Fibroblast of skin of back (primary cell): ENCODE measurements around the gene NCLN. TPM values are rescaled to one million over a fixed set of nuclear protein-coding genes. Genes with fewer than 3 reads are reported as not detected.
"Not testable (repeated sequence)": the region's sequence is repeated elsewhere in the genome, so short reads cannot be mapped to it uniquely, and the experiment has no call there.

Experiments
- DNase-seq: peaks from one replicate; pipeline ENCODE4 v3.0.0-alpha.2; 2013
- polyA plus RNA-seq, 2 experiments: library from polyadenylated mRNA; unstranded; fragments of 120-200 nt; gene quantifications; one replicate each; pipeline ENCODE4 v1.2.1, GENCODE V29; 2013; ENCODE audit not compliant: insufficient read length in 2 of 2

Gene NCLN
- 123 TPM for polyA plus RNA-seq (2013, experiment 1 of 2; ENCODE audit: insufficient read length)
- 46.2 TPM for polyA plus RNA-seq (2013, experiment 2 of 2; ENCODE audit: insufficient read length)

DNA sequence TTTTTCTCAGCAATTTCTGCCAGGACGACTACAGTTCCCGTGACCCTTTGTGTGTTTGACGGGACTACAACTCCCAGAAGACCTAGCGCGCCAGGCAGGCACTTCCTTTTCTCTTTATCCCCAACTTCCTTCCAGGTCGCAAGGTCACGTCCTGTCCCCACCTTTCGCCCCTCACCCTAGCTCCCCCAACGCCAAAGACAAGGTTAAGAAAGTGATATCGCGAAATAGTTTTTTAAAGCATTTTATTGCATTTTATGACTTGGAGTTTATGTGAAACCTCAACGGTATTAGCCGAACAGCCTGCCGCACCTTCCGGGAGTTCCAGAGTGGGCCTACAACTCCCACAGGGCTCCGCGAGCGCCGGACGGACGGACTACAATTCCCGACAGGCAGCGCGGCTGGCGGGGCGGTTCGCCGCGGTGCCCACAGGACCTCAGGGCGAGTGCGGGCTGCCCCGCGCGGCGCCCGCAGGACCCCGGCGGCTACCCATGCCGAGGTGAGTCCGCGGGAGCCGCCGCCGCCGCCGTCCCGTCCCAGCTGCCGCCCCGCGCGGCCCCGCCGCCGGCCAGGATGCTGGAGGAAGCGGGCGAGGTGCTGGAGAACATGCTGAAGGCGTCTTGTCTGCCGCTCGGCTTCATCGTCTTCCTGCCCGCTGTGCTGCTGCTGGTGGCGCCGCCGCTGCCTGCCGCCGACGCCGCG, at the start of gene NCLN:
Gene NCLN (plus strand): TSS at position 470 of the 699 bp plus-strand sequence. CDS start 101 bp downstream, at position 571.
- DNase-seq = peak; percentile 94

DNA sequence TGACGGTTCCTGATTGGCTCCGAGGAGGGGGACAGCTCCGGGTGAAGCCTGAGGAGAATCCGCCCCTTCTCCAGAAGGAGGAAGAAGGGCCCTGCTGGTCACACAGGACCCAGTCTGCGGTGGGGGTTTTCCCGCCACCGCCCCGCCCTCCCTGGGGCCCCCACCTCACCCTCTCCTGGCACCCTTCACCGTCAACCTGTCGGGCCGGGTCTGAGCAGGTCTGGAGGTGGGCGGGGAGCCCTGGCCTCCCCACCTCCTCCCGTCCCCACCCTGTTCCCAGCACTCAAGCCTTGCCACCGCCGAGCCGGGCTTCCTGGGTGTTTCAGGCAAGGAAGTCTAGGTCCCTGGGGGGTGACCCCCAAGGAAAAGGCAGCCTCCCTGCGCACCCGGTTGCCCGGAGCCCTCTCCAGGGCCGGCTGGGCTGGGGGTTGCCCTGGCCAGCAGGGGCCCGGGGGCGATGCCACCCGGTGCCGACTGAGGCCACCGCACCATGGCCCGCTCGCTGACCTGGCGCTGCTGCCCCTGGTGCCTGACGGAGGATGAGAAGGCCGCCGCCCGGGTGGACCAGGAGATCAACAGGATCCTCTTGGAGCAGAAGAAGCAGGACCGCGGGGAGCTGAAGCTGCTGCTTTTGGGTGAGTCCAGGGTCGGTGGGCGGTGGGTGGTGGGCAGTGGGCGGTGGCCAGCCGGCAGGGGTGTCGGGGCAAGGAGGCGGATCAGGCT, 49.6 kb upstream of the NCLN start, which contains the start of gene GNA15:
Gene GNA15 (plus strand): TSS at position 73 of the 723 bp plus-strand sequence. CDS start 418 bp downstream, at position 491.
- no peak for DNase-seq

- DNase-seq = no peak
These were observed 49.1 kb upstream of the NCLN start for GRCh38 chr19:3136684-3137055.

- DNase-seq = no peak
These were observed 48.6 kb upstream of the NCLN start for GRCh38 chr19:3137119-3137518.

DNA sequence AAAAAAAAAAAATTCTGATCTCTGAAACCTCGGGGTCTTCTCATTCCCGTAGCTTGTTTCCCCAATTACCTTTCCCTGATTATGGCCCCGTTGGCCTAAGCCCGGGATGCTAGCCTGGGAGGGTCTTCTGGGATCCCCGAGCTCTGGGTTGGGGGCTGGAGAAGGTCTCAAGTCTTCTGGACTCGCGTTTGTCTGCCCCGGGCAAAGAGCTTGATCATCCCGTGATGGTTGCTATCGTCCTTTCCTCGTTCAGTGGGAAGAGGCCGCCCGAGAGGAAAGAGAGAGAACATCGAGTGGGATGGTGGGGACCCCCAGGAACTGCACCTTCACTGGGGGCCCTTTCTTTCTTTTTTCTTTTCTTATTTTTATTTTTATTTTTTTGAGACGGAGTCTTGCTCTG, 47.5 kb upstream of the NCLN start:
- no peak for DNase-seq

DNA sequence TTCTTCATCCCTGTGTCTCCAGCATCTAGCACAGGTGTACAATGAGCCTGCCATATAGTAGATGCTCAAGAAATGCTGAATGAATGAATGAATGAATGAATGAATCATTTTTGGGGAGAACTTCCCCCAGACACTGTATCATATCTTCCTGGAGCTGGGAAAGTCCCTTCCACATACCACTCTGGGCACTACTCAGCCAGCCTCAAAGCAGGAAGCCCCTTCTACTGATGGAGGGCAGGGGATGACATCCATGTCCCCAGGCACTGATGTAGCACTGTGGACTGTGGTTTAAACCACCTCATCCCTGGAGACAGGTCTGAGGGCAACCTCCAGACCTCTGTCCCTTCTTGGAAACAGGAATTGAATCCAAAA, 45.1 kb upstream of the NCLN start:
- no peak for DNase-seq

GRCh38 chr19:3142292-3142670, 43.4 kb upstream of the NCLN start:
- DNase-seq = peak; percentile 89

DNA sequence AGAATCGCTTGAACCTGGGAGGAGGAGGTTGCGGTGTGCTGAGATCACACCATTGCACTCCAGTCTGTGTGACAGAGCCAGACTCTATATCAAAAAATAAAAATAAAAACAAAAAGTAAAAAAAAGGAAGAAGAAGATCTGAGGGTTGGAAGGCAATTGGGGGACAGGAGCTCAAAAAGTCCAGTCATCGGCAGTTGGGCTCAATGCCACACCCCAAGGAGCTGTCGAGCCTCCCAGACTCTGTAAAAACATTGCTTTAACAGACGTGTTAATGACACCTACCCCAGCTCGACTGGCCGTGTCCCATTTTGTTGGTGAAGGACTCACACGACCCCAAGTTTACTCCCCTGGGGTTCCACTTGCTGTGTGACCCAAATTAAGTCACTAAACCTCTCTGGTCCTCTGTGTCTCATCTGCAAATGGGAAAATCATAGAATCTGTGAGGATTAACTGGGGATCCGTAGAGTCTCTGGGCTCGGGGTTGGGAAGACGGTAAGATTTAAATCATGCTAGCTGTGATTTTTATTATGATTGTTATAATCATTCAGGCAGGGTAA, 42.9 kb upstream of the NCLN start:
- no peak for DNase-seq

- DNase-seq = no peak
These were observed 39.6 kb upstream of the NCLN start for GRCh38 chr19:3145909-3146676.

- no peak for DNase-seq
These were observed 39.0 kb upstream of the NCLN start for GRCh38 chr19:3146677-3147100.

GRCh38 chr19:3148503-3148902, 37.2 kb upstream of the NCLN start:
- no peak for DNase-seq

- DNase-seq = no peak
These were observed 36.6 kb upstream of the NCLN start for GRCh38 chr19:3149089-3149488.

DNA sequence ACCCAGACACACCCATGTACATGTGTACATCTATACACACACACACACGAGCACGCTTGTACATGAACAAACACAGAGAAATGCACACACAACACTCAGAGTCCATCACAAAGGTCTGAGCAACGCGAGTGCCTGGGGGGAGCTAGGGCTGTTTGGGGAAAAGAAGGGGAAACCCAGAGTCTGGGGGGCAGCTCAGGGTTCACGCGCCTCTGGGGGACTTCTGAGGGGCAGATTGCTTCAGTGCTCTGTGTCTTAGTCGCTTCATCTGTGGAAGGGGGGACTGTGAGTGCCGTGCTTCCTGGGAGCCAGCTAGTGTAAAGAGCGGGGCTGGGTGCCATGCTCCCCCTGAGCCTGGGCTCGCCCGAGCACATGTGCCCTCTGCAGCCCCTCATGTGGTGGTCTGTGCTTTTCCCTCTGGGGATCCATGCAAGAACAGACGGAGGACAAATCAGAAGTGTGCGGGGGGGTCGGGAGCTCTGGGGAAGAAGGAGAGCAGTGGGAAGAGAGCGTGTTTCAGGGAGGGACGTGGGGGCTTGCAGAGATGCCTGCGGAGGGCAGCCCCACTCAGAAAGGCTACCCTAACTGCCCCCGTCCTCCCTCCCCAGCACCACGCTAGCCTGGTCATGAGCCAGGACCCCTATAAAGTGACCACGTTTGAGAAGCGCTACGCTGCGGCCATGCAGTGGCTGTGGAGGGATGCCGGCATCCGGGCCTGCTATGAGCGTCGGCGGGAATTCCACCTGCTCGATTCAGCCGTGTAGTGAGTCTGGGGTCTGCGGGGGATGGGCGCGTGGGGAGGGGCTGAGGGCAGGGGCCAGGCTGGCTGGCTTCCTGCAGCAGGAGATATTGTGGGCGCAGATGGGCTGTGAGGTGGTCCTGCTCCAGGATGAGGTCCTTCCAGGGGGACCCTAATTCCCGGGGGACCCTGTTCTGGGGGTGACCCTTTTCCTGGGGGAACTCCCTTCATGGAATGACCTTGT, 35.9 kb upstream of the NCLN start:
- no peak for DNase-seq

- no peak for DNase-seq
These were observed 34.9 kb upstream of the NCLN start for GRCh38 chr19:3150739-3151329.

- DNase-seq = peak; percentile 25
These were observed 33.9 kb upstream of the NCLN start for GRCh38 chr19:3151563-3152418.

DNA sequence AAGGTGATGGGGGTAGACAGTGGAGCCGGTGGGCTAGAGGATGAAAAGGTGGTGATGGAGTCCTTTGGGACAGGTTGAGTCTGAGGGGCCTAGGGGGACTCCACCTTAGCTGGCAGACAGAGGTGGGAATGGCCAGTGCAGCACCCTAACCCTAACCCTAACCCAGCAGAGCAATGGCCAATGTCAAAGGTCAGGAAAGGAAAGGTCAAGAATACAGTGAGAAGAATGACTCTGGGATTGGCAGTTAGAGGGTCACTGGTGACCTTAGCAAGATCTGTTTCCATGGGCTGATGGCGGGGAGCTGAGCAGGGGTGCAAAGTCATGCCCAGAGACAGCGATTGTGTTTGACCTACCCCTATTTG, 33.3 kb upstream of the NCLN start:
- DNase-seq = no peak

DNA sequence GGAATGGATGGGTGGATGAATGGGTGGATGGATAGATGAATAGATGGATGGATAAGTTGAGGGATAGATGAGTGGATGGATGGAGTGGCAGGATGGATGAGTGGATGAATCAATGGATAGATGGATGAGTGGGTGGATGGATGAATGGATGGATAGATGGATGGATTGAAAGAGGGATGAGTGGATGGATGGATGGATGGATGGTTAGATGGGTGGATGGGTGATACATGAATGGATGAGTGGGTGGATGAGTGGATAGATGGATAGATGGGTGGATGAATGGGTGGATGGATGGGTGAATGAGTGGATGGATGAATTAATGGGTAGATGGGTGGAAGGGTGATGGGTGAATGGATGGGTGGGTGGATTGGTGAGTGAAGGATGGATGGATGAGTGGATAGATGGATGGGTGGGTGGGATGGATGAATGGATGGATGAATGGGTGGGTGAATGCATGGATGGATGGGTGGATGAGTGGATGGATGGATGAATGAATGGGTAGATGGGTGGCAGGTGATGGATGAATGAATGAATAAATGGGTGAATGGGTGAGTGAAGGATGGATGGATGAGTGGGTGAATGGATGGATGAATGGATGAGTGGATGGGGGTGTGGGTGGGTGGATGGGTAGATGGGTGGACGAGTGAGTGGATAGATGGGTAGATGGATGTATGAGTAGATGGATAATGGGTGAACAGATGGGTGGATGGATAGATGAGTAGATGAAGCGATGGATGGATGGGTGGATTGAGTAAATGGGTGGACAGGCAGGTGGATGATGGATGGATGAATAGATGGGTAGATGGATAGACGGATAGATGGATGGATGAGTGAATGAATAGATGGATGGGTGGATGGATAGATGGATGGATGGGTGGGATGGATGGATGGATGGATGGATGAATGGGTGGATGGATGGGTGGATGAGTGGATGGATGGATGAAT, 32.2 kb upstream of the NCLN start:
- DNase-seq = no peak

- not testable (repeated sequence) for DNase-seq
These were observed 31.3 kb upstream of the NCLN start for GRCh38 chr19:3154447-3154846.
